GM21390 (cell line): ENCODE data around the gene DLG4.

Experiments
- ATAC-seq: cut with Tn5 transposase; IDR thresholded peaks from one replicate; pipeline ENCODE4 v1.9.1; 2021; ENCODE audit not compliant: unreplicated experiment

The DLG4 gene

DNA sequence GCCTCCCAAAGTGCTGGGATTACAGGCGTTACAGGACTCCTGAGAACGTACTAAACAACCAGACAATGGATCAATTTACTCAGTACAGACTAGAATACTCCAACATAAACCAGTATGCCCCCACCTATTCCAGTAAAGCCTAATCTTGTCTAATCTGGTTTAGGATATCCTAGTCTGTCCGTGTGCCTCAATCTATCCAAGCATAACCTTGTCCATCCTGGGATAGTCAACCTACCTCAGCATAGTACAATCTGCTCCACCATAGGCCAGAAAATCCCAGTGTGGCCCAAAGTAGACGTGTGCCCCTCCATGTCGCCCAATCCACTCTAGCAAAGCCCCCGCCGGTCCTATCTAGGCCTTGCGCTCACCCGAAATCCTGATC, 14.1 kb upstream of the DLG4 start:
- ATAC-seq: no peak

DNA sequence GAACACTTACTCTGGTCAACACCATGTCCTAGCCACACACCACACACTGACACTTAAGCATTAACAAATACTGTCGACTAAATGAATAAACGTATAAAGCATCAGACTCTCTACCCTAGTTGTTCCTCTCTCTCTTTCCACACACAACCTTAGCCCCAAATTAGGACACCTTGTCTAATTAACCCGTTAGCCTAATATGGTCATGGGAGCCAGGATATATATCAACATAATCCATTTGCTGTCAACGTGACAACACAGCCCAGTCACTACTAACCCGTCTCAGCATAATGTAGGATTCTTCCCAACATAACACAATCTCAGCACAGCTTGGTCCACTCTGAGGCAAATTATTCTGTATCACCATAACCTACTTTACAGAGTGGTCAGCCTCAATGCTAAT, 12.5 kb upstream of the DLG4 start:
- no peak for ATAC-seq

DNA sequence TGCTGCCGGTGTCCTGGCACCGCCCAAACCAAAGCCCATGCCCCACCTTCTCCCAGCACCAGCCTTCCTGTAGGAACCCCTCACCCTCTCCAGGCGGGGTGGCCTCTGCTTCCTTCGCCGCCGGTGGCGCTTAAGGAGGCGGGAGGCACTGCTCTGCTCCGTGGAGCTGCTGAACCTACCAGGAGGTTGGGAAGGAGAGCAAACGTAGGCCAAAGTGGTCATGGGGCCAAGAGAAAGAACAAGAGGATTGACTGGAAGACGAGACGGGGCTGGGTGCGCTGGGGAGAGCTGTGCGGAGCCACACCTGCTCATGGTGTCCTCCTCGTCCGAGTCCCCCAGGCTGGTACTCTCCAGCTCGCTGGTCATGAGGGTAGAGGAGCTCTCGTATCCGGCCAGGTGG, 9.9 kb upstream of the DLG4 start:
- ATAC-seq: no peak

DNA sequence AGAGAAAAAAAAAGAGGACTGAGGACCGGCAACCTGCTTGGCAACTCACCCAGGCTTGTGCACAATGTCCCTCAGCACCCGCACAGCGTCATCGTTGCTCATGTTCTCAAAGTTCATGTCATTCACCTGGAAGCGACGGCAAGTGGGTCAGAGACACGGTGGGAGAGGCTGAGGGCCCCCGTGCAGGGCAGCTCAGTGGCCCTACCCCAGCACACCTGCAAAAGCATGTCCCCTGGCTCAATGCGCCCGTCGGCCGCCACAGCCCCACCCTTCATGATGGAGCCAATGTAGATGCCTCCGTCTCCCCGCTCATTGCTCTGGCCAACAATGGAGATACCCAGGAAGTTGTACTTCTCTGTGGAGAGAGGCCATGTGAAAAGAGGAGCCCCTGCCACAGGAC, 9.3 kb upstream of the DLG4 start:
- ATAC-seq: no peak

DNA sequence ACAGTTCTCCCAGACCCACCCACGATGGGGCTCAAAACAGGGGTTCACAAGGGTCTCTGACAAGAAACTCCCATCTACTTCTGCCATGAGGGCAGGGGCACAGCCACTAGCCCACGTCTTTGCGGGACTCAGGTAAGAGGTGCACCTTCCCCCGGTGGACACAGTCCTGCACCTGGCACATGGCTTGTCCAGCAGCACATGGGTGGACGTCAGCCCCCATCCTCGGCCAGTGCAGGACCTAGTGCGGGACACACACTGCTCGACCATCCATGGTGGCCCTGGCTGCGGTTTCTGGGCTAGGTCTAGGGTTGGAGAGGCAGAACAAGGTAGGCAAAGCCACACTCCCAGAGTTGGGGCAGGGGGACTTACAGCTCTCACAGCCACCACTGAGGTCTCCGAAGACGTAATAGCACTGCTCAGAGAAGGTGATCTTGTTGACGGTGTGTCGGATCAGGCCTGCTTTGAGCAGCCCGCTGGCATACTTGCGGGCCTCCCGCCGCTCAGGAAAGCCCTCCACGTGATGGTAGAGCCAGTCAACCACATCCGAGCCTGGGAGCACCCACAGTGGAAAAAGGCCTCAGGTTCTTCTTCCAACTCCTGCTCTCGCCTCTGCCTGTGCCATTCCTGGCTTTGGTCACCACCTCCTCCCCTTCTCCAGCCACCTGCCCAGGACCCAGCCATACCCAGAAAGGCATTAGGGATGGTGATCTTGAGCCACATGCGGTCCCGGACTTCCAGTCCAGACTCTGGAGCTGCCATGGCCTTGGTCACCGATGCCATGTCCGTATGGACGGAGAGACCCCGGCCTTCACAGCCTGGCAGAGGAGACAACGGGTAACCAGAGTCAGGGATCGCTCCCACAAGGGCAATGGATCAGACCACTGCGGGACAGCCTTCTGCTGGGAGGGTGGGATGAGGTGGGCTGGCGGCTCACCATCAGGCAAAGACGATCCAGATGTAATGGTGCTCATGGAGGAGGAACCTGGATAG, 7.4 kb upstream of the DLG4 start:
- ATAC-seq: no peak

DNA sequence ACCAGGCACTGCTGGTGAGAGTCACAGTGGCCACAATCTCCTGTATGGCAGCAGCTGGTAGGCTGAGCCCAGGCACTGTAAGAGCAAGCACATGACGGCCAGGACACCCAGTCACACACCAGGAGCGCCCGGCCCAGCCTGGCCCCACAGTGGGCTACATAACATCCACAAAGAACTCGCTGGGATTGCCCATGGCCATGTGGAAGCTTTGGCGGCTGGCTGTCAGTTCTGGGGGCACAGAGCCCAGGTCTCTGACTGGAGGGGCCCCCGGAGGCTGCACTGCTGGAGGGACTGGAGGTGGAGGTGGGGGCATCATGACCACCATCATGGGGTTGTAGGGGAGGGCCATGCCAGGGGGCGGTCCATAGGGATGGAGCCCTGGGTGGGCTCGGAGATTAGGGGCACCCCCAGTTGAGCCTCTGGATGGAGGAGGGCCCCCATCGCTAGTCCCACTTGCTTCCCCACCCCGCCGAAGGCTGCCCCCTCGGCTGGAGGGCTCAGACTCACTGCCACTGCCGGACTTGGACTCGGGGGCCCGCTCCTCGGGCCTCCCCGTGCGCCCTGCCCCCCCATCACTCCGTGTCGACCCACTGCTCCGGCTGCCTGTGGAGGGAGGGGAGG, 6.2 kb upstream of the DLG4 start:
- no peak for ATAC-seq

DNA sequence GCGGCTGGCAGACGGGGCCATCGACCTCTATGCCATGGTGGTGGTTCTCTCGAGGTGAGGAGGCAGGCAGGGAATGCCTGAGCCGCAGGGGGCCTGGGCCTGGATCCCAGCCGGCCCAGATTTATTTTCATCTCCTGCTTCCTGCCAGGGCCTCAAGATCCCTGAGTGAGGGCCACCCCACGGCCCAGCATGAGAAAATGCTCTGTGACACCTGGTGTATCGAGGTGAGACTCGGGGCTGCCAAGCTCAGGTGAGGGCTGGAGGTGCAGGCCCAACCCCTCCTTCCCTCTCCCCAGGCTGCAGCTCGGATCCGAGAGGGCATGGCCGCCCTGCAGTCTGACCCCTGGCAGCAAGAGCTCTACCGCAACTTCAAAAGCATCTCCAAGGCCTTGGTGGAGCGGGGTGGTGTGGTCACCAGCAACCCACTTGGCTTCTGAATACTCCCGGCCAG, 5.0 kb upstream of the DLG4 start:
- ATAC-seq: no peak

DNA sequence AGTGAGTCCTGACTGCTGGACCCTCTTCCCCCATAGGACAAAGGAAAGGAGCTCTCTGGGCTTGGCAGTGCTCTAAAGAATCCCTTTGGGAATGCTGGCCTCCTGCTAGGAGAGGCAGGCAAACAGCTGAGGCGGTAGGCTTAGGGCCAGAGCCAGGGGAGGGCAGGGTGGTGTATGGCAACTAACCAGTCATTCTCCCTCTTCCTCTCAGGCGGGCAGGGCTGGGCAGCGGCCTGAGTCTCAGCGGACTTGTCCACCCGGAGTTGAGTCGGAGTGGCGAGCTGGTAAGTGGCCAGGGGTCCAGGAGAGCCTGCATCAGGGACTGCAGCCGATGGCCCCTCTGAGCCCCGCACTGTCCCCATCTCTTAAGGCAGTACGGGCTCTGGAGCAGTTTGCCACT, 4.5 kb upstream of the DLG4 start:
- no peak for ATAC-seq

DNA sequence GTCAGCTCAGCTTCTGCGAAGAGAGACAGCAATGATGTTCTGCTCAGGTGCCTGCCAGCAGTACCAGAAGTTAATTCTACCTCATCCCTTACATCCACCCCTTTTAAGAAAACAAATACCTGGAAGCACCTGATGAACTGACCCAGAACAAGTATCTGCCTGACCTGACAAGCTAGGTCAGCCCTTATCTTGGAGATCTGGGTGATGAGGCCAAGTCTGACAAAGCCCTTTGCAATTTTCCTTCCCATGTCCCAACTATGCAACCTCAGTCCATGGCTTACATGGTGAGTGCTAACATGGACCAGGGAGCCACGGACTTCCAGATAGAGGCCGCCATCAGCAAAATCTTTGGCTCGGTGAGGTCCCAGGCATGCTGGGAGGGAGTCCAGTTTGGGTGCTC, 3.7 kb upstream of the DLG4 start:
- no peak for ATAC-seq

DNA sequence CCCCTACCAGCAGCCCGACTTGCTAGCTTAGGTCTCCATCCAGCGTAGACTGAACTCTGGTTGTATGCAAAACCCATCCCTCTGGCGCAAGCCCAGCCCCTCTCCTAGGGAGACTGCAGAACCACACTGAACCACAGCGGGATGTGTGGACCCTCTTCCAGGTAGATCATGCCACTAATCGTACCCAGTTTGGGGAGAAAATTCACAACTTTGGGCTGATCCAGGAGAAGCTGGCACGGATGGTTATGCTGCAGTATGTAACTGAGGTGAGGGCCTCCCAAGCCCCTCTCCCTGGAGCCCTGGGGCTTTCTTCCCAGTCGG, 3.3 kb upstream of the DLG4 start:
- ATAC-seq: no peak

DNA sequence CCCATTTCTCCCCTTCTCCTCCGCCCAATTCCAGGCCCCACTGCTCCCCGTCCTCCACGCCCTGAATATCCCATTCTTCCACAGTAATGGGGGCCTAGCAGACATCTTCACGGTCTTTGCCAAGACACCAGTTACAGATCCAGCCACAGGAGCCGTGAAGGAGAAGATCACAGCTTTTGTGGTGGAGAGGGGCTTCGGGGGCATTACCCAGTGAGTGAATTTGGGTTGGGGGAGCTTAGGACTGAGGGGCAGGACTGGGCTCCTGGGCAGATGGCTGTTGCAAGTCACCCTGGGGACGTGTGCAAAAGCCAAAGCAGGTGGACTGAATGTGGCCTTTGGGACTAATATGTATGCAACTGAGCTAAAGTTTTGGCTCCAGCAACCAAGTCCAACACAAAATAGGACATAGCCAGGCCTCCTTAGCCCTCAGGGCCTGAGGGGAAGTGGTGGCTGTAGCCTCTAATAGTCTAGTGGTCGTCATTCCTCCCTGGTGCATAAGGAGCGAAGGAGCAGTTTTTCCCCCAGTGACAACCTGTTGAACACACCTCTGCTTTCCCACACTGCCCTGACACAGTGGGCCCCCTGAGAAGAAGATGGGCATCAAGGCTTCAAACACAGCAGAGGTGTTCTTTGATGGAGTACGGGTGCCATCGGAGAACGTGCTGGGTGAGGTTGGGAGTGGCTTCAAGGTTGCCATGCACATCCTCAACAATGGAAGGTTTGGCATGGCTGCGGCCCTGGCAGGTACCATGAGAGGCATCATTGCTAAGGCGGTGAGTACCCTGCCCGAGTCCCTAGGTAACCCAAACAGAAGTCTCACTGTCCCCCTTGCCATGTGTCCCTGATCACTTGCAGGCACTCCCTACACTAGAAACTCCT, 2.7 kb upstream of the DLG4 start:
- ATAC-seq: no peak

DNA sequence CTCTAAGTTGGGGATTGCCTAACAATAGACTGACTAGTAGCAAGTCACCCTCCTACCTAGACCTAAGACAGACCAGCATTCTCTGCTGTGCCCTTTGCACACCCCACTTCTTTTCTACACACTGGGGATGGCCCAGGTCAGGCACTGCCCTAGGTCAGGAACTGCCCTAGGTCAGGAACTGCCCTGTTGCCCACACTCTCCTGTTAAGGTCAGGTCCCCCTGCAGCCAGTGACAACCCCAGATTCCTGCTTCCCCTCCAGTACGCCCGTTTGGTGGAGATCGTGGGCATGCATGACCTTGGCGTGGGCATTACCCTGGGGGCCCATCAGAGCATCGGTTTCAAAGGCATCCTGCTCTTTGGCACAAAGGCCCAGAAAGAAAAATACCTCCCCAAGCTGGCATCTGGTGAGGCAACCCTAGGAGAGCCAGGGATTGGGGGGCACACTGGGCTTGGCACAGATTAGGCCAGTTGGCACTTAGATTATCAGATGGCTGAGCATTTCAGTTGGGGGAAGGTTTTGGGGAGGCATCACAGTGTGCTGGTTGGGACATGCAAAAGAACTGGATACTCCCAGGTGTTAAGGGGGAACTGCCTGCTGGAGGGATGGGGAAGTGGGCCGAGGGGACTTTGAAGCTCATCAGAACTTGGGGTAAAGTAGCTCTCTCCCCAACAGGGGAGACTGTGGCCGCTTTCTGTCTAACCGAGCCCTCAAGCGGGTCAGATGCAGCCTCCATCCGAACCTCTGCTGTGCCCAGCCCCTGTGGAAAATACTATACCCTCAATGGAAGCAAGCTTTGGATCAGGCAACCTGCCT, 1.8 kb upstream of the DLG4 start:
- no peak for ATAC-seq

DNA sequence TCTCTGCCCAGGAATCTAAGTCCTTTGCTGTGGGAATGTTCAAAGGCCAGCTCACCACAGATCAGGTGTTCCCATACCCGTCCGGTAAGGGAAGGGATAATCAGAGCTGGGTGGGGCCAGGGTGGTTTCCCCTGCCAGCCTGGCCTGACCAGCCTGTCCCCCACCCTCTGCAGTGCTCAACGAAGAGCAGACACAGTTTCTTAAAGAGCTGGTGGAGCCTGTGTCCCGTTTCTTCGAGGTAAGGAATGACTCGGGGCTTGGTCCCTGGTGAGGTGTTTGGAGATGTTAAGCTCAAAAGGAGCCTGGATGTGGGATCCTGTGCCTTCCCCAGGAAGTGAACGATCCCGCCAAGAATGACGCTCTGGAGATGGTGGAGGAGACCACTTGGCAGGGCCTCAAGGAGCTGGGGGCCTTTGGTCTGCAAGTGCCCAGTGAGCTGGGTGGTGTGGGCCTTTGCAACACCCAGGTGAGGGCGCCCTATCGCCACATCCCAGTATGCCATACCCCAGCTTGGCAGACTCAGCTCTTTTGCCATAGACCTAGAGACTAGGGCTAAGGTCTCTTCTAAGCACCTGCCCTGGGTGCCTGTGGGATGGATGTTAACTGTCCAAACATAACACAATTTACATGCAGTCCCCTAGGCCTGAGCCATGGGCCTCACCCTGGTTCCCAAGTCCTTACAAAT, 1.1 kb upstream of the DLG4 start:
- no peak for ATAC-seq

DNA sequence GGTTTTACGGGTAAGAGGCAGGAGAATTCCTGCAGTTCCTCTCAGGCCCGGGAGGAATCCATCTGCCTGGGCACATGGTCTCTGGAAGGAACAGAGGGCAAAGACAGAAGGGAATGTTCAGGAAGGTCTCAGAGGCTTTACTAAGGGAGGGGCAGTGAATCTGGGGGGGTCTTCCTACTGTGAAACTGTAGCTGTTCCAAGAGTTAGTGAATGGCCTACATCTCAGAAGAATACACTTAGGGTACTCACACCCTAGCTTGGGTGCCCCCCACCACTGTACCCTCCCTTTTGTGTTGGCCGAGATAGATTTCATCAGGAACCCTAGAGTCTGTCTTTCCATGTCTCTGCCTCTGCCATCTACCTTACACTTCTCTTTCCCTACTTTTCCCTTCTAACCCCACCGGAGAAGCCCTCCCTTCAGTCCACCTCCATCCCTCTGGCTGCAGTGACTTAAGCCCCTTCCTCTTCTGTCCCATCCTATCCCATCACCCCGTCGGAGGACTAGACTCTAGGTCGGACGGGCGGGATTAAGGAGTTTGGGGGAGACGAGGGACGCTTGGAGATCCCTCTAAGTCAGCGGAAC, 316 bp downstream of the DLG4 start:
- ATAC-seq: no peak

DNA sequence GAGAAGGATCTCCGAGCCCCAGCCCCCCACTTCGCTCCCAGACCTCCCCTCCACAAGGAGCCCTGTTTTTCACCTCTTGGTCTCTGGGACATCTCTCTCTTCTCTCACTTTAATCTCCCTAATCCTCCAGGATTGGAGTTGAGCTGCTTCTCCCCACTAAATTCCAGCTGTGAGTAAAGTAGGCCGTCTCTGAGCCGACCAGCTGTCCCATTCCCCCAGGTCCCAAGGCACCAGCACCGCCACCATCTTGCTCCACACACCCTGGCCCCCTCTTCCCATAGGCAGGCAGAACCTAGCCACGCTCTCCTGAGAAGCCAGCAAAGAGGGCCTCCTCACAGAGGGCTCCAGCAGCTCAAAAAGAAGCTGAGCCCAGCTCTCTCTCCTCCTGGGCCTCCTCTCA, 878 bp downstream of the DLG4 start:
- no peak for ATAC-seq

DNA sequence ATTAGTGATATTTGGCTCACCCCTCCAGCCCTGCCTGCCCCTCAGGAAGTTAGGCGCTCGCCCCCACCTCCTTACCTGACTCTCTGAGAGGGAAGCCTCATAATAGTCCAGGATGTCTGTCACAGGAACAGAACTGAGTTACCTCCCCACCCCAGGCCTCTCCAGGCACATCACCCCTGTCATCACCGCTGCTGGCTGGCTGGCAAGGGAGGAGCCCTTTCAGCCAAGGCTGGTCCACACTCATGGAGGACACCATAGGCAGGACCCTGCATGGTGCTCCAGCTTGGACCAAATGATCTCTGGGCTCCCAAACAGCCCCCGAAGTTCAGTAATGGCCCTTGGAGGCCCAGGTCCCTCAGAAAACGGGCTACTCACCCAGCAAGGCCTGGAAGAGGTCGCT, 1.5 kb downstream of the DLG4 start:
- ATAC-seq: no peak

DNA sequence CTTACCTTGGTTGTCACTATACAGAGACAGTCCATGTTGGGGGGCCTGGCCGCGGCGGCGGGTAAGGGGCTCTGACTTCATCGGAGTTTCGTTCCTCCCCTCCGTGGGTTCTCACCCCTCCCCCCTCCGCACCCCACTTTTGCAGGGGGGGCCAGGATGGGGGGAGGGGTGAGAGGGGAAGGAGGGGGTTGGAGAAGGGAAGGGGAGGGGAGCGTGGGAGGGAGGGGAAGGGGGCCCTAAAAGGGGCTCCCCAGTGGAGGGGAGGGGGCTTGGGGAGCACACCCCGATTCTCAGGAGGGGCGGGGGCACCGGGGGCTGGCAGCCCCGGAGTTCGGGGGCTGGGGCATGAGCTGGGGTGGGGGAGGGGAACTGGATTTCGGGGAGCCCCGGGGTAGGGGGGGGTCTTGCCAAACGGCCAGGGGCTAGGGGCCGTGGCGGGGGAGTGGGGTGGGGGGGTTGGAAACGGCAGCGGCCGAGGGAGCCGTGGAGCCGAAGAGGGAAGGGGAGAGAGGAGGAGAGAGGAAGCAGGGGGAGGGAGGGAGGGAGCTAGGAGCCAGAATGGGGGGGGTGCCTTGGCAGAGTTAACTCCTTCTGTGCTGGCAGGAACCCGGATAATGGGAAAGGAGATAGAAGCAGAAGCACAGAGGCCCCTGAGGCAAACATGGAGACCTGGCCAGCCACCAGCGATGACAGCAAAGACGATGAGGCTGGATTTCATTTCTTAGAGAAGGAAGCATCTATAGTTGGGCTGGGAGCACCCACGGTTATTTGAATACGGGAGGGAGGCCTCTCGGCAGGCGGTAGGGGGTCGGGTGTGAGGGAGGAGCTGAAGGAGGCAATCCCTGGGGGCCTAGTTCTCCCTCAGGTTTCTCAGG, 2.3 kb downstream of the DLG4 start:
- no peak for ATAC-seq

DNA sequence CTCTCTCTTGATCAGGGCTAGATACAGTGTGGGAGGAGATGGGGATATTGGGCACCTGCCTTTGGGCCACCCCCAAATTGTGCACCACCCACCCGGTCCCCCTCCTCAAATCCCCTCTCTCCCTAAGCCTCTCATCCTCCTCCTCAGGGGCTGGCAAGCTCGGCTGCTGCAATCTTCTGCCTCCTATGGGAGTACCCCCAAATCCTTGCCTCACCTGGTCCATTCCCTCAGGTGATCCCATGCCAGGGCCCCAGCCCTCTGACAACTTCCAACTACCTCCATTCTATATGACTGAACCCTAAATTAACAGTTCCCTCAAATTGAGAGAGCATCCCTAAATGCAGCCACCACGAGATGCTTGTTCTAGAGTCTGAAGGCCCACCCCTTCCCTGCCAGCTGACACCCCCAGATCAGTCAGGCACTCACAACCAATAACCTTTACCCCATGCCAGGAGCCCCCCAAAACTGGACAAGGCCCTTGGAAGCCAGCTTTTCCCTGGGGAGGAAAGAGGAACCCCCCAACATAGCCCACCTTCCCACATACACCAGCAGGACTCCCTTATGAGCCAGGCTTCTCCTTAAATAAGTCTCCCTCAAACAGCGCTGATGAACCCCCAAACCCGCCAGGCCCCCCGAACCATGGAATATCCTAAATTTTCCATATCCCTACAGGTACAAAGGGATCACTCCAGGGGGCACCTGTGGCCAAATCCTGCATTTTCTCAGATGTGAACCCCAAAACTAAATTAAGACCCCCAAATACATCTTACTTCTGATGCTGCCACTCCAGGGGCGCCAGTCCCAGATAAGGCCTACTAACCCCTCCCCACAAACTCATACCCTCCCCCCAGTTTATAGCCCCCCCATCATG, 3.2 kb downstream of the DLG4 start:
- ATAC-seq: no peak
